OCI-LY1 (cell line): ENCODE measurements around the gene CSAG2.
"Not testable (repeated sequence)": the region's sequence is repeated elsewhere in the genome, so short reads cannot be mapped to it uniquely, and the experiment has no call there.

Experiments used
- CTCF ChIP-seq: fragments of 200-600 bp; sonication (generic), shearing (Covaris generic); IDR thresholded peaks from 2 replicates; pipeline ENCODE4 v1.5.1; 2017; ENCODE audit warnings: mild to moderate bottlenecking, antibody characterized with exemption, low read length, moderate library complexity, mixed read lengths
- EZH2 ChIP-seq: fragments of 200-600 bp; sonication (generic), shearing (Covaris generic); IDR thresholded peaks from 2 replicates; pipeline ENCODE4 v1.8.0; 2017; ENCODE audit warnings: borderline replicate concordance, mixed run types, mild to moderate bottlenecking, antibody characterized with exemption, low read length, moderate library complexity, mixed read lengths

DNA sequence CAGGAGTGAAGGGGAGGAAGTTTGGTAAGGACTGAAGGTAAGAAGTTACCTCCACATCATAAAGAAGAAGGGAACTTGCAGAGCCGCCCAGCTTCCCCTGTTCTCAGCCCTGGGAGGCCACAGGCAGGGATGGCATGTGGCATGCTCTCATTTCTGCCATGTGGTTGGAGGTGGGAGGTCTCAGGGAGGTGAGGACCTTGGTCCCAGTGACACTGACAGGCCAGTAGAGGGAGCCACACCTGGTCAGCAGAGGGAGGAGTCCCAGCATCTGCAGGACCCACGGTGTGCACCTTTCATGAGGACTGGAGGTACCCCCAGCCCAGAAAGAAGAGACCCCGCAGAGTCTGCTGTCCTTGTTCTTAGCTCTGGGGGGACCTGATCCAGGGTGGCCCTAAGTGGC lies 28.1 kb downstream of the CSAG2 start:
- TF ChIP-seq CTCF, EZH2: not testable (repeated sequence)
